GM19372 (cell line): ENCODE measurements around the gene GOLGA1.
A peak's percentile ranks its signal among the peaks of the same experiment; 100 is the strongest.

Source experiments
- ATAC-seq: cut with Tn5 transposase; IDR thresholded peaks from one replicate; pipeline ENCODE4 v1.9.1; 2021; ENCODE audit warnings: mild to moderate bottlenecking, low read depth, moderate library complexity; ENCODE audit not compliant: unreplicated experiment

The GOLGA1 gene

DNA sequence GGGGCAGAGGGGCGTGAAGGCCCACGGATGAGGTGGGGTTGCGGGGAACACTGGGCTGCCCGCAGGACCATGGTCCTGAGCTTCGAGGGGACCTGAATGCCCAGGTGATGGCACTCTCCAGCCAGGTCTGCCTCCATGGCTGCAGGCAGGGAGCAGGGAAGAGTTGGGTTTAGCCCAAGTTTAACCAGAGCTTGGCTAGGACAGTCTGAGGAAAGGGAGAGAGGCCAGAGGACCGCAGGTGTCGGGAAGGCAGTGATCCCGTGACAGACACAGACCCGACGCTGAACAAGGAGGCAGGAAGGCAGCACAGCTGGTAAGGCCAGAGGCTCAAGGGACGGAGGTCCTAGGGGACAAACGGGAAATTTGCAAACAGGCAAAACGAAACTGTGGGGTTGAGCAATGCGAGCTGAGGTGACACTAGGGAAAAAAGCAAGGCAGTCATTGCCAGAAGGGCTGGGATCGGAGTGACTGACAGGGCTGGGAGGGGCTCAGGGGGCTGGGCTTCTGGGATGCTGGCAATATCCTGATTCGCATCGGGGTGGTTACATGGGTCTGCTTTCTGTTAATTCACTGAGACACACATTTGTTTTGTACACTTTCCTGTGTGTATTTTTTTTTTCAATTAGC, 53.9 kb downstream of the GOLGA1 start:
- ATAC-seq, result no peak

DNA sequence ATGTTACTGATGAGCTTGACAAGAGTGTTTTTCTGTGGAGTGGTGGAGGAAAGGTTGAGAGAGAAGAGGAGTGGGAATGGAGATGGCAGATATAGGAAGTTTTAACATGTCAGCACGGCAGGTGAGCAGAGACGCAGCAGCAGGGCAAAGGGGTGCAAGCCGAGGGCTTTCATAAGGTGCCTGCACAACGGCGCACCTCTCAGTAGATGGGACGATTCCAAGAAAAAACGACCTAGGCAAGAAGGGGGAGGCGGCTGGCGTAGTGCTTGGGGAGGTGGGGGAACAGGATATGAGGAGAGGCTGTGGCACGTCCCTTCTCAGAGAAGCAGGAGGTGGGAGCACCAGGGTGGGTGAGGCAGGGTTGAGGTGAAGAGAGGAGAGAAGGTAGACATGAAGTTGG, 54.4 kb downstream of the GOLGA1 start:
- ATAC-seq, result no peak

DNA sequence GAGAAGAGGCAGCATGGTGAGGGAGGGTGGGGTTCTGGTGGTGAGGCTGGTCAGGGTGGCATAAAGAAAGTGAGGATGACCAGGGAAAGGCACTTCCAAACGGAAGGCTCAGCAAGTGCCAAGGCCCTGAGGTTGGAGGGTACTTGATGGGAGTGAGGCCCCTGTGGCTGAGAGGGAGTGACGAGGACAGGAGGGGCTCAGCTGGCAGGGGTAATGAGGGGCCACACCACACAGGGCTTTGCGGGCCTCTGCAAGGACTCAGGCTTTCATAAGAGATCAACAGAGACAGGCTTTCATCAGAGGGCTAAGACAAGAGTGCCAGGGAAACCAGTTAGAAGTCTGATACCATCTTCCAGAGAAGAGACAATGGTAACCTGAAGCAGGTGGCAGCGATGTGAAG, 55.3 kb downstream of the GOLGA1 start:
- no peak for ATAC-seq

DNA sequence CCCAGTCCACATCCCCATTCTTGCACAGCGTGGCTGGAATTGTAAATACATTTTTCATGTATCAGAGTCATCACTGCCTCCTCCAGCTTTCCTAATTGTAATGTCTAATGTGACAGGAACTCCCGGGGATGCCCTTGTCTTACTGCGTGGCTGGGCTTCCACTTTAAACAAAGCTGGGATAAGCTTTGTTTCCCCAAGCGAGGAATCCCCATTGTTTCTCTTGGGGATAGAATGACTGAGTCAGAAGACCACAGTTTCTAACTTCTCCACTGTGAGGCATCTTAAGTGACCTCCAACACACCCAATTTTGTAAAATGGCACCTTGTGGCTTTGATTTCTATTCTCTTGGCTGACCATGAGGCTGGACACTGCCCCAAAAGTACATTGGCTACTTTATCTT, 56.5 kb downstream of the GOLGA1 start:
- no peak for ATAC-seq

DNA sequence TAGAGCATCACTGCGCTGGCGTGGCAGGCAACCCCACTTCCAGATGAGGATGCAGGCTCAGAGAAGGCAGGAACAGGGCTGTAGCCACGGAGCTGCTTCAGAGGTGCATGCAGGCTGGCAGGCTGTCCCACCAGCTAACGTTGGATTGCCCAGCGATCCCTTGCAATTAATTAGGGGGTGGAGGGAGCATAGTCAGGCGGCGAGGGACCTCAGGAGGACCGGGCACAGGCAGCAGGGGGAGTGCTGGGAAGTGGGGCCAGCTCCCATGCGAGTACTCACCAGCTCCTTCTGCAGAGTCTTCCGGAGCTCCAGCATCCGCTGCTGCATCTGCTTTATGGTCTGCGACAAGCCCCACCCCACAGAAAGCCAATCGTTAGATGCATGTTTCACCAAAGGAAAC, 58.7 kb downstream of the GOLGA1 start:
- ATAC-seq, result no peak

DNA sequence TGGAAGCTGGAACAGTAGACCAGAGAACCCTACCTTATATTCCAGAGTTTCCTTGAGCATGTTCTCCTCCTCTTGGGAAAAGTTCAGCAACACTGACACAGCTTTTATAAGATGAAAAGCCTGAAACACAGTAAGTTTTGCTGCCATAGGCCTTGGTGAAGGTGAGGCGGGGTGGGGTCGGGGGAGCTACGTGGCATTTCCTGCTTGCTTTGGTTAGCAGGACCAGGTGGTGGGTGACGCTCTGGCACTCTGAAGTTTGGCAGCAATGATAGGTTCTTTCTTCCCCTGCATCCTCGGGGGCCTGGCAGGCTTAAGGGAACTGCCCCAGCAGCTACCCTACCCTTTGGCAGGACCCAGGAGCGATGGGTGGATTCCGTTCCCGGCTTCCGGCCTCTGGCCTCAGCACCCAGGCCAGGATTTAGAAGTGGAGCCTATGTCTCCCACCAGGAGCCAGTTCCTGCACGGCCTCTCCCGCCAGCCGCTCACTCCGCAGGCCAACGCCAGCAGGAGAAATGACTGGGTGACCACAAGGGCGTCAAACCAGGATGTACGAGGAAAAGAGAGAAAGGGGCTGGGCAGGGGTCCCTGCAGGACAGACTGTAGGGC, 59.6 kb downstream of the GOLGA1 start:
- ATAC-seq, result no peak

DNA sequence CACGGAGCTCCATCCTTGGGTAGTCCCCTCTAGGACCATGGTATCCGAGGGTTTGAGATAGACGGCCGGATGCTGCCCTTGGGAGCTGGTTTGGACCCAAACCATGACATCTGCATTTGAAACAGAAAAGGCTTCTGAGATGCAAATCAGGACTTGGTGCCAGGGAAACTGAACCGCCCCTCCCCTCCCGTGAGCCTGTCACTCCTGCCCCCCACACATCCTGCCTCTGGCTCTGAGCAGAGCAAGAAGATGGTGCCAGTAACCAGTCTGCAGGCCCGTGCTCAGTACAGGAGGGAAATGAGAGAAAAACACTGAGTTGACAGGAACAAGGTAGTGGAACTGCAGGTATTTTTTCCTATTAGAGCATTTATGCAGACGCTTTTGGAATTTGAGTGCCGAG, 60.4 kb downstream of the GOLGA1 start:
- ATAC-seq, result no peak

DNA sequence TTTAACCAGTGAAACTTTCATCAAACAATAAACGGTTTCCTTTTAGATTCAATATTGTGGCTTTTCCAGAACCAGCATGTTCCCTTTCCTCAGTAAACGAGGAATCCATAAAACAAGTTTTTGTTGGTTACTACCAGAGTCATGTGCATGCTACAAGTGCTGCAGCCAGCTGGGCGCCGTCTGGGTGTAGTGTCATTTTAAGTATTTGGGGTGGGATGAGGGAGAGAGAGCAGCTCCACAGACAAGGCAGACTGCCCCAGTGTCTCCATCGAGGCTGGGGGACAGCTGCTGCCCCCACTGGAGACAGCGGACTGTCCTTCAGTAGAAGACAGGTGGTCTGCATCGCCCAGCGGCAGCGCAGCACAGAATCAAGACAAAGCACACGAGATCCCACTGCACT, 61.7 kb downstream of the GOLGA1 start:
- ATAC-seq, result no peak

DNA sequence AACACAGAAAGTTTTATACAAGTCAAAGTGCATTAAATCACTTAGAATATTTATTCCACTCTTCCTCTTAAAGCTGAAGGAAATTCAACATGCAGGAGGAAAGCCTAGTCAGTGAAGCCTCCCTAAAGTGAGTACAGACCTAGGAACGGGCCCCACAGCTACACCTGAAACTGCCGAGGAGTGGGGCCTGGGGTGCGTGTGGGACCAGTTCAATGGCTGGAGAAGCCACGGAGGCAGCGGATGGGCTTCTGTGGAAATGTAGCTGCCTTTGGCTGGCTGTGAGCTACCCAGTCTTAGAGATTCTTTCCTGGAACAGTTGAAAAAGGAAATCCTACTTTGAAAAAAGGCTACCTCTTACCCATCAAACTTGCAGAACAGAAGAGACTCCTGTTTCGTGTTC, 62.4 kb downstream of the GOLGA1 start:
- ATAC-seq, result no peak

DNA sequence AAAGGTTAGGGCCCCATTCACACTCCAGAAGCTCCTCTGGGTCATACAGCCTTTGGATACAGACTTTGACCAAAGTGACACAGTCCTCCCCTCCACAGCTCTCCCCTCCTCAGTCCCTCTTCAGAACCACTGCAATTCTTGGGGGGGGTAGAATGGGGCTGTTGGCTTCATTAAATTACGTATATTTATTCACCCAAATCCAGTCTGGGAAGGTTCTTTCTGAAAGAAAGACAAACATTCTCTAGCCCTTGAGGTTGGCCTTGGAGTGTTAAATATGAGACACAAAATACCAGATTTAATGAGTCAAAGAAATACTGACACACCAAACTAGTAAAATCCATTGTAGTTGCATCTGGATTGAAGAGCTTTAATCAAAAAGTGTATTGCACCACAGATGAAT, 62.9 kb downstream of the GOLGA1 start:
- ATAC-seq, result no peak

DNA sequence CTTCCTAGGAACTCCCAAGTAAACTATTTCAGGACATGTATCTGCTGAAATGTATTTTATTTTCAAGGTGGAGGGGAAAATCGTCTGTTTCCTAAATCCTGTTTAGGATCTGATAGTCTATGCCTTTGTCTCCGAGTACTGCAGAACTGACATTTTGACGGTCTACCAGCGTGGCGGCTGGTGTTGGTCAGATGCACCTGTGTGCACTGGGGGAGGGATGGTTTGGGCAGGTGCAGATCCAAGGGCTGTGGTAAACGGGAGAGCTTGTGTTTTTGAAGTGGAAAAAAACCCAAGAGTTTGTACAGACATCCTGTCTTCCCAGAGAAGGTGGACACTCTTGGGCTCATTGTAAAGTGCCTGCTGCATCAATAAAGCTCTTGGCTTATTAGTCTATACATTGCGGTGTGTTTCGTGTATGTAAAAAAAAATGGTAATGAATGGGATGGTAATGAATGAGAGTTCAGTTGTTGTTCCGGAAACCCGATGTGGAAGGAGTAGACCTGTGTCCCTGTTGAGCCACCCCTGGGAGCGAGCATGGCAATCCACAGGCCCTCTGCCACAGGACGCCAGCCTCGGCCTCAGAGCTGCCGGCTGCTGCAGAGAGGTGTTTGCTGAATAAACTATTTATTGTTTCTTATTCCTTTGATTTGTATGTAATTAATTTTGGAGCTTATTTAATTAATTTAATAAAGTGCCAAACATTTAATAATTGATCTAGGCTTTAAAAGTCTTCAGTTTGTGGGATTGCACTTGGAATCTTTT, 63.7 kb downstream of the GOLGA1 start:
- ATAC-seq, result no peak

DNA sequence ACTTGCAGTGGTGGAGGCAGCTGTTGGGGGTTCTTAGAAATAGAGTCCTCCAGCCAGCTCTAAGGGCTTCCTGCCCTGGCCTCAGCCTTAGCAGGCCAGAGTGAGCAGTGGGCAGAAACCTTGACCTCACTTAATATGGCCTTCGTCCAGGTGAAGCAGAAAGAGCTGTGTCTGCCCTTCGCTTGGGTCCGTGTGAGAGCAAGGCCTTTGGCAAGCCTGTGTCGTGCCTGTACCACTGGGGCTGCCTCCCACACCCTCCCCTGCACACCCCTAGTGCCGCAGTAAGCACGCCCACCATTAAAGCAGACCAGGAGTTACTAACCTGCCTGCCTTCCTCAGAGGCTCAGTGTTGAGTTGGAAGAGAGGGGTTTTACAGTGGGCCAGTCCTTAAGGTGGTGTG, 65.4 kb downstream of the GOLGA1 start:
- no peak for ATAC-seq

DNA sequence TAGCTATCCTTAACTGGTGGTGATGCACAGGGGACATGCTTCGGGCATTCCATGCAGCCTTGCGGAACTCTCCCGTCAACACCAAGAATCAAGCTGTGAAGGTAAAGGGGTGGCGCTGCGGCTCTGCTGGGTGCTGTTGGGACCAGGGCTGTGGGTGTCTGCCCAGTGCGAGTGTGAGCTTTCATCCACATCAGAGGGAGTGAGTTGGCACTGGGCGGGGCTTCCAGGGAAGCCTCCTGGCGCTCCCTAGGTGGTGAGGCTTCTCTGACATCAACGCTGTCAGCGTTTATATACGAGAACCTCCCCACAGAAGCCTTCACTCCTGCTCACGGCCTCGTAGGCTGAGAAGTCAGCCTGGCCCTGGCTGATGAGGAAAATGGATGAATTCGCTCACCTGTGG, 67.2 kb downstream of the GOLGA1 start:
- no peak for ATAC-seq

DNA sequence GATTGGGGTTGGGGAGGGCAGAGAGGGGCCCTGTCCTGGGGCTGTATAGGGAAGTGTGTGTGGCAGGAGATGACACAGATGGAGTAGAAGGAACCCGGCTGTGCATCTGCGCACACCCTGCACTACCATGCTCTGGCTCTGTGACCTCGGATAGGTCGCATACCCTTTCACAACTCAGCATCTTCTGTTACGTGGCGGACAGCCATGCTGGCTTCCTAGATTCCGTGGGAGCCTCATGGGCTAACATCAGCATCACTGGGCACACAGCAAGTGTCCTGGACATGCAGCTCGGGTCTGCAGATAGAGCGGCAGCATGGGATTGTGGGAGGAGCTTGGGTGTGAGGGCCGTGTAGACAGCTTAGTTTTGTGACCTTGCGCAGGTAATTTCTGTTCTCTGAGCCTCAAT, 69.7 kb downstream of the GOLGA1 start:
- no peak for ATAC-seq

DNA sequence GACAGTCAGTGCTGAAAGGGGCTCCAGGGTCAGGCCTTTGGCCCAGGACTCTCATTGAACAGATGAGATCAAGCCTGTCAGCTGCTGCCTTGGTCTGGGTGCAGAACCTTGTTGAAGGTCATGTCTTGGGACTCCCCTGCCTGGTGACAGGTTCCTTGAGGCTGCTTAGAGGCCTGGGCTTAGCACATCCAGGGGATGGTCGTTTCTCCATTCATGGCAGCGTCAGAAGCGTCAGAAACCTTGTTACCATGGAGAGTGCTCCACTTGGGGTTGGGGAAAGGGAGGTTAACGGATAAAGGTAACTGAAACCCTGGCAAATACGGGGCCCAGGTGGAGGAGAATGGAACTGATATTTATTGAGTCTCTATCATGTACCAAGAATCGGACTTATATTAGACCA, 70.2 kb downstream of the GOLGA1 start:
- ATAC-seq, result no peak

DNA sequence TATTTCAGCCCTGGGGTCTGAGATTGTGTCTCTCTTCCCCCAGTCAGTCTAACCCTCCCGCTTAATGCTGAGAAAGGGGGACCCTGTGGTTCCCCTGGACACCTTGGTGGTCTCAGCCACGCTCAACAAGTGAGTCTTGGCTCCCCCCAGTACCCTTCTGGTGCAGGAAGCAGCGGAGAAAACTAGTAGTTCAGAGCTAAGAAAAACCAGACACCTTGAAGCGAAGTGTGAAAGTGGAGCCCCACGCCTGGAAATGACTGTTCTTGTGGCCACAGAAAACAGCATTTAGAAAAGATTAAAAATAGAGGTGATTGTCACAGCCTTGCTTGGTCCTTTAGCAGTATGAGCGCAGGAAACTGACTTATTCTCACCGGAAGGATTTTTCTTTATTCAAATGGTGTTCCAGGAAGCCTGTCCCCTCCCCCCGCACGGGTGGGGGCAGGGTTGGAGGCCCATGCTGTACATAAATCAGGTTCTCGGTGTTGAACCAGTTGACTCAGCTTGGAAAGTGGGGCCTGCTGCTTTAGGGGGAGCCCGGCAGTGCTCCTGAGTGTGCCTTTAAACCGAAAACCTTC, 70.8 kb downstream of the GOLGA1 start:
- ATAC-seq, result no peak

DNA sequence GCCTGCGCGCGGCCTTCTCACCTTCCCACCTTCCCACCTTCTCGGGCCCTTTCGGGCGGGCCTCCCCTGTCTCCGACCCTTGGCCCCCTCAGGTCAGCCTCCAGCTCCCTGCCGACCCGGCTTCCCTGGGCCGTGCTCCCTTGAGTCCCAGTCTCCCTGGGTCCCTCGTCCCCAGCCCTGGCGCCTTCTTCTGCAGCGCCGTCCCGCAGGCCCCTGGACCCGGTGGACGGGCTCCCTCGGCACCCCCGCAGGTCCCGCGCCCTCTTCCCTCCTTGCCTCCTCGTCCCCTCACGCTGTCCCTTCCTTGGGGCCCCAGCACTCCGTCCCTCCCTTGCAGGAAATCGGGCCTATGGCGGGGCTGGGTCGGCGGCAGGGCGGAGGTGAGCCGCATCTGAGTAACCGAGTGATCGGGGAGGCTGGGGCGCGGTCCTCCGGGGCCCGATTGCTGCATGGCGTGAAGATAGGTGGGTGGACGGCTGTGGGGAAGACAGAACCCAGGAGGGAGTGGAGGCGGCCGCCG, 71.4 kb downstream of the GOLGA1 start:
- peak; percentile 9 for ATAC-seq

DNA sequence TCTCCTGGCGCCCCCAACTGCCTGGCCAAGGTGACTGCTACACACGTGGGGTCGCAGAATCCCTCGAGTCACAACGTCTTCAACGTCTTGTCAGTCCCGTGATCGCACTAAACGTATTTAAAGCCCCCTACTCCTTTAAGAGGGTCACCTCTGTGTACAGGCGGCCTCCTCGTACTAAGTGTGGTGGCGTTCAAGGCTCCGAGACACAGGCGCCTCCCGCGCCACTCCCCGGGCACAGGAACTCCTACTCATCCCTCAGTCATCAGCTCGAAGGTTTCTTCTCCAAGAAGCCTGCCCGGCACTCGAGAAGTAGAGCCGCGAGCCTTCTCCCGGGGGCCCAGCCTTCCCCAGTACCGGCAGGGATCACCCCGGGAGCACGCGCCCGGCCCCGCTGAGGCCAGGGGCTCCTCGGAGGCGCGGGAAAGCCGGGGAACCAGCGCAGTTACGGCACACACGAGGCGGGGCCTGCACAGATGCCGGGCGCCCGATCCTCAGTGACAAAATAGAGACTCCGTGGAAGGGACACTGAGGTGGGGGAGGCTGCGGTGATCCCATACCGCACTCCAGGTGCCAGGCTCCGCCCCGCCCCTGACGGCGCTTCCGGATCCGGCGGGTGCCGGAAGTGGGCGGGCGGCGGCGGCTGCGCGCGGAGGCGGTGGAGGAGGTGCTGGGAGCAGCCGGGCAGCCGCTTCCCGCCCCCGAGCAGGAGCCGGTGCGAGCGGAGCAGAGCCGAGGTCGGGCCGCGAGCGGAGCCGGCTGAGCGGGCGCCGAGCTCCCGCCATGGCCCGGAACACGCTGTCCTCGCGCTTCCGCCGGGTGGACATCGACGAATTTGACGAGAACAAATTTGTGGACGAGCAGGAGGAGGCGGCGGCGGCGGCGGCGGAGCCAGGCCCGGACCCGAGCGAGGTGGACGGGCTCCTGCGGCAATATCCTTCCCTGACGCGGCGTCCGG, 72.1 kb downstream of the GOLGA1 start:
- peak; percentile 68 for ATAC-seq

DNA sequence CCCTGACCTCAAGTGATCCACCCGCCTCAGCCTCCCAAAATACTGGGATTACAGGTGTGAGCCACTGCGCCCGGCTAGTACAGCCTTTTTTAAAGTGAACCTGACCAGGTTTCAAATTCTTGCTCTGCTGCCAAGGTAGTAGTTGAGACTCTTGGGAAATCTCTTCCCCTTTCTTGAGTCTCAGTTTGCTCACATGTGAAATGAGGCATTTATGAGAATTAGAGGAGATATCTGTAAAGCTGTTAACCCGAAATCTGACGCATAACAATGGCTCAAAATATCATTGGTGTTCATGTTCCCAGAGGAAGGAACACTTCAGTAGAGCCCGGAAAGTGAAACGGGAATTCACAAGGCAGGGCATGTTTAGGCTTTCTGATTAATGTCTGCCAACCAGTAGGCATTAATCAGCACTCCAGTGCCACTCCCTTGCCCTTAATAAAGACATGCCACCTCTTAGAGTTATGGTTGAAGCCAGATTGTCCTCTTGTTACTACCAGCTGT, 77.5 kb downstream of the GOLGA1 start:
- ATAC-seq, result no peak
